Sigmoid colon (tissue), 7 donors: Measurements from ENCODE around the gene ITGA11. TPM values are rescaled to one million over a fixed set of nuclear protein-coding genes. Genes with fewer than 3 reads are reported as not detected.
A peak's percentile ranks its signal among the peaks of the same experiment; 100 is the strongest.

ENCODE experiments used
- DNase-seq: peaks from one replicate; pipeline ENCODE4 v3.0.0-alpha.2; 2019
- H3K27ac ChIP-seq, 4 donors: fragments of 200-600 bp; sonication (generic); one replicate each; pipeline ENCODE4 v1.5.1; 2016 to 2019; ENCODE audit warnings: mild to moderate bottlenecking in 1 of 4
- H3K27me3 ChIP-seq, 3 donors: fragments of 200-600 bp; sonication (generic); one replicate each; pipeline ENCODE4 v1.5.1; 2019; ENCODE audit warnings: mild to moderate bottlenecking in 1 of 3
- H3K36me3 ChIP-seq, 4 donors: fragments of 200-600 bp; sonication (generic); one replicate each; pipeline ENCODE4 v1.5.1; 2016 to 2019
- H3K4me1 ChIP-seq, 4 donors: fragments of 200-600 bp; sonication (generic); one replicate each; pipeline ENCODE4 v1.5.1; 2017 to 2019
- H3K4me3 ChIP-seq, 4 donors: fragments of 200-600 bp; sonication (generic); one replicate each; pipeline ENCODE4 v1.5.1; 2017 to 2019; ENCODE audit warnings: mild to moderate bottlenecking in 2 of 4, moderate library complexity in 1 of 4
- H3K9me3 ChIP-seq, 4 donors: fragments of 200-600 bp in 3 of 4; sonication (generic) in 3 of 4; one replicate each; pipeline versions ENCODE4 v1.5.1 to v1.6.1; 2013 to 2019
- CTCF ChIP-seq, 4 experiments: fragments of 450-650 bp in 3 of 4; fragments of 200-600 bp in 1 of 4; IDR thresholded peaks; one replicate each; pipeline ENCODE4 v1.5.1; 2016 to 2019; ENCODE audit warnings: antibody characterized with exemption in 4 of 4, mild to moderate bottlenecking in 3 of 4, moderate library complexity in 2 of 4
- EP300 ChIP-seq, 4 donors: sonication (generic); formaldehyde crosslinking; IDR thresholded peaks; one replicate each; pipeline ENCODE4 v1.6.1; 2017; ENCODE audit warnings: antibody characterized with exemption in 4 of 4
- POLR2A ChIP-seq, 2 donors: fragments of 450-650 bp; IDR thresholded peaks; one replicate each; pipeline ENCODE4 v1.6.1; 2016; ENCODE audit warnings: antibody characterized with exemption in 2 of 2, mild to moderate bottlenecking in 2 of 2, moderate library complexity in 2 of 2
- POLR2AphosphoS5 ChIP-seq, 4 donors: sonication (generic); formaldehyde crosslinking; IDR thresholded peaks; one replicate each; pipeline ENCODE4 v1.6.1; 2017; ENCODE audit warnings: antibody characterized with exemption in 4 of 4
- WGBS, 2 donors: extraction: QIAGEN DNeasy Blood & Tissue Kit; methylation state at CpG; one replicate each; pipeline ENCODE4 v1.1.7; 2013; 5-methylcytosine and 5-hydroxymethylcytosine counted together
- intact Hi-C: fragments of 100-400 bp; cut with DNase I; formaldehyde crosslinking; loops from one replicate; pipeline ENCODE4 v1.15.1; 2023
- polyA plus RNA-seq, 3 donors: library from polyadenylated mRNA; stranded (reverse); fragments of 200-250 nt; gene quantifications; one replicate each; pipeline ENCODE4 v1.2.3, GENCODE V29; 2013
- total RNA-seq, 4 donors: library from RNA; depleted of rRNA; stranded (reverse); fragments of >200 nt; gene quantifications; one replicate each; pipeline ENCODE4 v1.1.0, GENCODE V29; 2016
- donor health status: healthy with polysubstance abuse.
- donor health status: Bipolar disorder and iron deficiency.
- donor health status: healthy.

Gene ITGA11
- total and polyA plus RNA-seq, 7 donors: 0.71 to 6.1 (median 1.2) TPM

GRCh38 chr15:68382286-68383007 lies 49.5 kb downstream of the ITGA11 start:
- H3K27ac ChIP-seq: no peak overlapping the region
- H3K27me3 ChIP-seq: no peaks in the 10 kb centered on the region
- H3K36me3 ChIP-seq: no peaks in the 10 kb centered on the region
- TF ChIP-seq POLR2AphosphoS5 (IDR thresholded peaks at IDR 0.05) (no peak), CTCF (IDR thresholded peaks at IDR 0.05) (no peak), POLR2A (IDR thresholded peaks at IDR 0.05) (no peak), EP300 (IDR thresholded peaks at IDR 0.05) (no peak)
- DNase-seq: peak; percentile 24
- peaks cover 0 to 14% (median 5%) of the 10 kb centered on the region in 4 donors for H3K4me1 ChIP-seq
- no peaks in the 10 kb centered on the region for H3K9me3 ChIP-seq
- H3K4me3 ChIP-seq: no peak overlapping the region
- WGBS, 2 donors: 90% methylated on average over 5 of the region's 5 CpGs
- intact Hi-C loops: loop anchor here (1.0 to 2.0 kb wide), 2 partner anchors 76 to 132 kb away; no protein-coding TSS in a partner anchor

- no peak overlapping the region for H3K4me3 ChIP-seq
- no peaks in the 10 kb centered on the region for H3K27me3 ChIP-seq
- no peaks in the 10 kb centered on the region for H3K36me3 ChIP-seq
- no peak overlapping the region for H3K27ac ChIP-seq
- 96 to 98% methylated on average over 5 of the region's 5 CpGs for WGBS, 2 donors
- peaks cover 0 to 14% (median 5%) of the 10 kb centered on the region in 4 donors for H3K4me1 ChIP-seq
- peak; percentile 36 for DNase-seq
- intact Hi-C loops: no loop called here
- TF ChIP-seq CTCF (IDR thresholded peaks at IDR 0.05): no peak
- TF ChIP-seq POLR2A (IDR thresholded peaks at IDR 0.05): no peak
- TF ChIP-seq POLR2AphosphoS5 (IDR thresholded peaks at IDR 0.05): no peak
- TF ChIP-seq EP300 (IDR thresholded peaks at IDR 0.05): no peak
- H3K9me3 ChIP-seq: no peaks in the 10 kb centered on the region
These were observed 51.5 kb downstream of the ITGA11 start for GRCh38 chr15:68380456-68380855.

GRCh38 chr15:68379759-68380290 lies 52.1 kb downstream of the ITGA11 start:
- intact Hi-C loops: no loop called here
- peaks cover 0 to 13% (median 5%) of the 10 kb centered on the region in 4 donors for H3K4me1 ChIP-seq
- H3K9me3 ChIP-seq: no peaks in the 10 kb centered on the region
- TF ChIP-seq POLR2AphosphoS5 (IDR thresholded peaks at IDR 0.05) (no peak), CTCF (IDR thresholded peaks at IDR 0.05) (no peak), EP300 (IDR thresholded peaks at IDR 0.05) (no peak), POLR2A (IDR thresholded peaks at IDR 0.05) (no peak)
- H3K27ac ChIP-seq: no peak overlapping the region
- peak; percentile 18 for DNase-seq
- no peak overlapping the region for H3K4me3 ChIP-seq
- WGBS, 2 donors: 63 to 67% methylated on average over 3 of the region's 3 CpGs
- no peaks in the 10 kb centered on the region for H3K27me3 ChIP-seq
- H3K36me3 ChIP-seq: no peaks in the 10 kb centered on the region

- intact Hi-C loops: no loop called here
- no peaks in the 10 kb centered on the region for H3K27me3 ChIP-seq
- WGBS, 2 donors: 71 to 89% methylated on average over 8 of the region's 8 CpGs
- H3K27ac ChIP-seq: no peak overlapping the region
- peak; percentile 14 for DNase-seq
- TF ChIP-seq POLR2AphosphoS5 (IDR thresholded peaks at IDR 0.05) (no peak), POLR2A (IDR thresholded peaks at IDR 0.05) (no peak), EP300 (IDR thresholded peaks at IDR 0.05) (no peak), CTCF (IDR thresholded peaks at IDR 0.05) (no peak)
- no peaks in the 10 kb centered on the region for H3K9me3 ChIP-seq
- no peak overlapping the region for H3K4me3 ChIP-seq
- peaks cover 0 to 7% (median 1%) of the 10 kb centered on the region in 4 donors for H3K4me1 ChIP-seq
- no peaks in the 10 kb centered on the region for H3K36me3 ChIP-seq
These were observed 52.8 kb downstream of the ITGA11 start for GRCh38 chr15:68379058-68379758.
